Testis (tissue), 3 donors: Measurements from ENCODE around the gene CCM2. TPM values are rescaled to one million over a fixed set of nuclear protein-coding genes. Genes with fewer than 3 reads are reported as not detected.

Experiments
- DNase-seq: peaks from one replicate; pipeline ENCODE4 v3.0.0-alpha.2; 2019
- H3K27ac ChIP-seq, 2 donors: fragments of 200-600 bp; sonication (generic); one replicate each; pipeline ENCODE4 v1.5.1; 2019
- H3K27me3 ChIP-seq: fragments of 200-600 bp; sonication (generic); one replicate; pipeline ENCODE4 v1.5.1; 2019
- H3K36me3 ChIP-seq: fragments of 200-600 bp; sonication (generic); one replicate; pipeline ENCODE4 v1.5.1; 2017; ENCODE audit warnings: low read depth; ENCODE audit errors: missing control alignments
- H3K4me1 ChIP-seq: fragments of 200-600 bp; sonication (generic); one replicate; pipeline ENCODE4 v1.5.1; 2019
- H3K4me3 ChIP-seq, 2 donors: fragments of 200-600 bp; sonication (generic); one replicate each; pipeline ENCODE4 v1.5.1; 2017 to 2019
- H3K9me3 ChIP-seq: fragments of 200-600 bp; sonication (generic); one replicate; pipeline ENCODE4 v1.5.1; 2017
- CTCF ChIP-seq, 3 experiments: fragments of 450-650 bp in 2 of 3; fragments of 200-600 bp in 1 of 3; sonication (generic) in 1 of 3; IDR thresholded peaks; one replicate each; pipeline ENCODE4 v1.5.1; 2016 to 2019; ENCODE audit warnings: antibody characterized with exemption in 3 of 3, mild to moderate bottlenecking in 2 of 3, moderate library complexity in 1 of 3
- POLR2A ChIP-seq: fragments of 450-650 bp; IDR thresholded peaks from one replicate; pipeline ENCODE4 v1.6.1; 2017; ENCODE audit warnings: antibody characterized with exemption, mild to moderate bottlenecking, moderate library complexity
- WGBS, 2 donors: methylation state at CpG; one replicate each; pipeline ENCODE4 v1.1.5; 2018; 5-methylcytosine and 5-hydroxymethylcytosine counted together
- intact Hi-C: fragments of 100-400 bp; cut with DNase I; formaldehyde crosslinking; loops from one replicate; pipeline ENCODE4 v1.15.1; 2023; ENCODE audit warnings: low total_unique reads
- polyA plus RNA-seq: library from polyadenylated mRNA; stranded (reverse); fragments of 350-450 nt; fragmentation: Illumina TruSeq; extraction: RNeasy Lipid Tissue Mini Kit (QIAGEN cat#74804); gene quantifications from one replicate; pipeline ENCODE4 v1.2.3, GENCODE V29; 2014; ENCODE audit warnings: low read depth, low replicate concordance; ENCODE audit not compliant: insufficient read depth
- total RNA-seq, 2 donors: library from RNA; depleted of rRNA; stranded (reverse); fragments of >200 nt; gene quantifications; one replicate each; pipeline ENCODE4 v1.2.3, GENCODE V29; 2016

Gene CCM2
- total and polyA plus RNA-seq, 3 donors from 2014 or later = 57.6 to 95.1 (median 85.4) TPM

DNA sequence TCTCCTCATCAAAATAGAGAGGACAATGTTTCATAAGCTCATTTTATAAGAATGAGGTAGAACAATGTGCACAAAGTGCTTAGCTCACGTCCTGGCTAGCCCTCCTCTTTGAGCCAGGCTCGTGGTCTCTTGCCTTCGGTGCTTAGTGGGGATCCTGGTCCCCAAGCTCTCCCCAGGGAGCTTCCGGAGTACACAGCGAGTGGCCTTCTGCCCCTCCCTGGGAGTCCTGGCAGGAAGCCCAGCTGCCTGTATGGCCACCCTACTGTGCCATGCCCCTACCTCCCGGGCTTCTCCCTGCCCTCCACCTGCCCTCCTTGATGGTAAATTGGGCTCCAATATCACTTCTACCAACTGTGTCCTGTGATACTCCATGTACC lies 22.1 kb upstream of the CCM2 start:
- Histone ChIP-seq H3K27ac (no peak overlapping the region), H3K4me1 (no peaks in the 10 kb centered on the region), H3K36me3 (no peaks in the 10 kb centered on the region), H3K27me3 (no peaks in the 10 kb centered on the region), H3K9me3 (no peaks in the 10 kb centered on the region), H3K4me3 (no peak overlapping the region)
- no peak for TF ChIP-seq POLR2A
- TF ChIP-seq CTCF (IDR thresholded peaks at IDR 0.05) = no peak
- intact Hi-C loops = loop anchor here (10.0 kb wide), 1 partner anchor 157 kb away; no protein-coding TSS in a partner anchor
- 54 to 59% methylated on average over 6 of the region's 6 CpGs for WGBS, 2 donors
- no peak for DNase-seq

DNA sequence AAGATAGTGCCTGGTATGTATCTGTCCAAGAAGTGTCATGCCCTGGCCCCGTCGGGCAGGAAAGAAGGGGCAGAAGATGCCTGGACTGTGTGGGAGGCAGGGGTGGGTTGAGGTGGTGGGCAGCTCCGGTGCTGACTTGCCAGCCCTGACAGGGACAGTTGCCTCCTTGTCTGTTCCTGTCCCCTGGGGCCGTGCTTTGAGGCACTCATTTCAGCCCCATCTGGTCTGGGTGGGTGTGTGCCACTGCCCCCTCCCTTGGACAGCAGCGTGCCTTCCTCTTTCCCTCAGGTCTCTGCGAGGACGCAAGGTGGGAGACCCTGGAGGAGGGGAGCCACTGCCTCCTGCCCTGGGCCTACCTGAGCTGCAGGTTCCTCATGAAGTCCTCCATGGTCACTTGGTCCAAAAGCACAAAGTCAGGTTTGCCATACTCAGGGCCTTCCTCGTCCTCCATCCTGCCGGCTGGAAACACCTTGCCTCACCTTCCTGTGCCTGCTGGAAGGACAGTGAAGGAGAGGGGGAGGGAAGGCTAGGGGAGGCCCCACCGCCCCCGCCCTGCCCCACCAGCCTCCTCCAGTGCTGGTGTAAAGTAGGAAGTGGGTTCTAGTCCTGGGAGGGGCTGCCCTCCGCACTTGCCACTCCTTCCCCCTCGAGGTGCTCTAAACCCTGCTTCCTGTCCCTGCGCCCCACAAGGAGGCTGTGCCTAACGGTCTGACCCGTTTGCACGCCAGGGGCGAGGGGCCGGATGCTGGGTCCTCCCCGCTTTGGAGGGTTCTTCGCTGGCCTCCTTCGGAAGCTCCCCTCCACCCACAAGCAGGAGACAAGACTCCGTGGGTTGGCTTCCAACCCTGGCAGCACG lies 21.3 kb upstream of the CCM2 start, which contains the start of gene MYO1G:
MYO1G (minus strand) TSS at position 505 of the 856 bp plus-strand sequence; CDS start at position 451, 54 bp downstream.
- Histone ChIP-seq H3K4me3 (no peak within 1 kb of the TSS), H3K36me3 (no peaks in the 10 kb centered on the region), H3K4me1 (no peaks in the 10 kb centered on the region), H3K27me3 (no peaks in the 10 kb centered on the region), H3K9me3 (no peaks in the 10 kb centered on the region), H3K27ac (no peak within 1 kb of the TSS)
- TF ChIP-seq POLR2A (no peak), CTCF (IDR thresholded peaks at IDR 0.05) (no peak)
- 83 to 86% methylated on average over 17 to 24 of the region's 24 CpGs for WGBS, 2 donors
- intact Hi-C loops = loop anchor here (10.0 kb wide), 1 partner anchor 156 kb away; no protein-coding TSS in a partner anchor
- no peak for DNase-seq

DNA sequence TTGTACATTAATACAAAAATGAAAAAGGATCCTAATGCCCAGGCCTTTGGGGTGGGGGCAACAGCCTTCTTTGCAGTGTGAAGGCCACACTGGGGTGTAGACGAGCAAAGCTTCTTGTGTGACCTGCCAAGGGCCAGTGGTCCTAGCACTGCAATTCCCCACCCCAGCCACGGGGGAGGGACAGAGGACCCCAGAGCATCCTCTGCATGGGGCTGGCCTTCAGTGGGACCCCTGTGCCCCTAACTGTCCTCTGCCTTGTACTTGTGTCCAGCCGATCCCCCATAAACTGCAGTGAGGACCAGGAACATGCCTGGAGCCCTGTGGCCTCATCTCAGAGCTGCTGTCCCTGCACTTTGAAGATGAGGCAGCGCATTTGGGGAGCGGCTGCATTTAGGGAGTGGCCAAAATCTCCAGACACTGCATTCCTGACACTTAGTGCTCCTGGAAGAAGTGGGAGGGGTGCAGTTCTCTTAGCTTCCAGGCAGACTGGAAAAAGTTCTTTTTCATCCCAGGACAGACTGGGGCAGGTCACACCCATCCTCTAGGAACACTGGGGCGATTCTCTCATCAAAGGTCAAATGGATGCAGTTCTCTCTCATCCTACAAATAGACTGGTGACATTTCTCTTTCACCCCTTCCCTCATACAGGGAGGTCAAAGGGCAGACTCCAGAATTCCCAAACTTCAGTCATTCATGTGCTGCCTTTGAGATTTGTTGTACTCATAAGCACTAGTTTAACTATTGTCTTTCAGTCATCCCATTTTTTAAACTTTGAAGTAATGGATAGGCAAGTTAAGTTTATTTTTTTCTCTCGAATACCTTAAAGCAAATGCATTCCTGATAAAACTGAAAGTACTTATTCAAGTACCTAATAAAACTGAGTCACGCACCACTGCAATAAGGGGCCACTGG lies 20.3 kb upstream of the CCM2 start:
- no peak for DNase-seq
- Histone ChIP-seq H3K36me3 (no peaks in the 10 kb centered on the region), H3K27me3 (no peaks in the 10 kb centered on the region), H3K9me3 (no peaks in the 10 kb centered on the region), H3K4me1 (peaks cover 3% of the 10 kb centered on the region), H3K4me3 (no peak overlapping the region), H3K27ac (peak overlapping the region in 1 of 2 donors; percentile 30)
- TF ChIP-seq POLR2A (no peak), CTCF (IDR thresholded peaks at IDR 0.05) (no peak)
- intact Hi-C loops = loop anchor here (10.0 kb wide), 2 partner anchors 125 to 155 kb away; no protein-coding TSS in a partner anchor
- 70 to 72% methylated on average over 7 to 8 of the region's 8 CpGs for WGBS, 2 donors

GRCh38 chr7:44980393-44981034 lies 19.5 kb upstream of the CCM2 start:
- intact Hi-C loops = loop anchor here (10.0 kb wide), 1 partner anchor 124 kb away; no protein-coding TSS in a partner anchor
- 67 to 76% methylated on average over 8 of the region's 8 CpGs for WGBS, 2 donors
- DNase-seq = peak; percentile 22
- TF ChIP-seq CTCF (IDR thresholded peaks at IDR 0.05) (no peak), POLR2A (no peak)
- H3K36me3 ChIP-seq = no peaks in the 10 kb centered on the region
- H3K9me3 ChIP-seq = no peaks in the 10 kb centered on the region
- peaks cover 9% of the 10 kb centered on the region for H3K4me1 ChIP-seq
- no peaks in the 10 kb centered on the region for H3K27me3 ChIP-seq
- peak overlapping the region in 1 of 2 donors; percentile 30 for H3K27ac ChIP-seq
- H3K4me3 ChIP-seq = no peak overlapping the region
